Mesendoderm (in vitro differentiated cells): ENCODE results near the gene HID1.

Experiments used
- DNase-seq: peaks from one replicate; pipeline ENCODE4 v3.0.0; 2013
- H2AK5ac ChIP-seq: 2 replicates; pipeline ENCODE4 v1.6.1; 2013; ENCODE audit warnings: low read length, inconsistent platforms
- H2BK120ac ChIP-seq: 2 replicates; pipeline ENCODE4 v1.6.1; 2013; ENCODE audit warnings: low read depth, mild to moderate bottlenecking, low read length, moderate library complexity, mixed read lengths
- H2BK15ac ChIP-seq: replicated peaks from 2 replicates; pipeline ENCODE4 v1.6.1; 2013; ENCODE audit warnings: low read depth, mild to moderate bottlenecking, moderate library complexity
- H2BK5ac ChIP-seq: 2 replicates; pipeline ENCODE4 v1.6.1; 2013; ENCODE audit warnings: low read length, inconsistent platforms
- H3K18ac ChIP-seq: 2 replicates; pipeline ENCODE4 v1.6.1; 2013; ENCODE audit warnings: mild to moderate bottlenecking, low read length, mixed read lengths
- H3K23ac ChIP-seq: one replicate; pipeline ENCODE4 v1.6.1; 2013; ENCODE audit warnings: low read length
- H3K27ac ChIP-seq: 2 replicates; pipeline ENCODE4 v1.5.1; 2013; ENCODE audit warnings: low read depth, mild to moderate bottlenecking, inconsistent platforms, low read length, moderate library complexity
- H3K27me3 ChIP-seq: 2 replicates; pipeline ENCODE4 v1.6.1; 2013; ENCODE audit warnings: low read length, control low read depth, mild to moderate bottlenecking, inconsistent platforms; ENCODE audit not compliant: insufficient read depth, poor library complexity
- H3K36me3 ChIP-seq: 2 replicates; pipeline ENCODE4 v1.6.1; 2013; ENCODE audit warnings: low read length, inconsistent platforms; ENCODE audit not compliant: control insufficient read depth, insufficient read depth
- H3K4ac ChIP-seq: one replicate; pipeline ENCODE4 v1.6.1; 2013; ENCODE audit warnings: low read depth, mild to moderate bottlenecking, low read length, moderate library complexity
- H3K4me1 ChIP-seq: 2 replicates; pipeline ENCODE4 v1.6.1; 2013; ENCODE audit warnings: low read depth, low read length, inconsistent platforms; ENCODE audit not compliant: control insufficient read depth
- H3K4me2 ChIP-seq: 2 replicates; pipeline ENCODE4 v1.6.1; 2013; ENCODE audit warnings: low read length
- H3K4me3 ChIP-seq: 2 replicates; pipeline ENCODE4 v1.5.1; 2013; ENCODE audit warnings: mild to moderate bottlenecking, low read length
- H3K56ac ChIP-seq: one replicate; pipeline ENCODE4 v1.6.1; 2013; ENCODE audit warnings: low read length
- H3K79me1 ChIP-seq: 2 replicates; pipeline ENCODE4 v1.6.1; 2013; ENCODE audit warnings: low read length, inconsistent platforms
- H3K79me2 ChIP-seq: 2 replicates; pipeline ENCODE4 v1.6.1; 2013; ENCODE audit warnings: mild to moderate bottlenecking, low read length; ENCODE audit not compliant: control insufficient read depth, insufficient read depth
- H3K9ac ChIP-seq: 2 replicates; pipeline ENCODE4 v1.6.1; 2013; ENCODE audit warnings: low read length, inconsistent platforms
- H4K5ac ChIP-seq: one replicate; pipeline ENCODE4 v1.6.1; 2013; ENCODE audit warnings: low read length
- H4K8ac ChIP-seq: one replicate; pipeline ENCODE4 v1.6.1; 2013; ENCODE audit warnings: low read depth, mild to moderate bottlenecking, control low read depth, low read length, moderate library complexity
- WGBS: extraction: QIAGEN DNeasy Blood & Tissue Kit; methylation state at CpG from one replicate; pipeline ENCODE4 v1.1.7; 2013; ENCODE audit warnings: low lambda C conversion rate, missing lambda C conversion rate; ENCODE audit not compliant: insufficient coverage; ENCODE audit errors: extremely low coverage; 5-methylcytosine and 5-hydroxymethylcytosine counted together

Gene HID1

DNA sequence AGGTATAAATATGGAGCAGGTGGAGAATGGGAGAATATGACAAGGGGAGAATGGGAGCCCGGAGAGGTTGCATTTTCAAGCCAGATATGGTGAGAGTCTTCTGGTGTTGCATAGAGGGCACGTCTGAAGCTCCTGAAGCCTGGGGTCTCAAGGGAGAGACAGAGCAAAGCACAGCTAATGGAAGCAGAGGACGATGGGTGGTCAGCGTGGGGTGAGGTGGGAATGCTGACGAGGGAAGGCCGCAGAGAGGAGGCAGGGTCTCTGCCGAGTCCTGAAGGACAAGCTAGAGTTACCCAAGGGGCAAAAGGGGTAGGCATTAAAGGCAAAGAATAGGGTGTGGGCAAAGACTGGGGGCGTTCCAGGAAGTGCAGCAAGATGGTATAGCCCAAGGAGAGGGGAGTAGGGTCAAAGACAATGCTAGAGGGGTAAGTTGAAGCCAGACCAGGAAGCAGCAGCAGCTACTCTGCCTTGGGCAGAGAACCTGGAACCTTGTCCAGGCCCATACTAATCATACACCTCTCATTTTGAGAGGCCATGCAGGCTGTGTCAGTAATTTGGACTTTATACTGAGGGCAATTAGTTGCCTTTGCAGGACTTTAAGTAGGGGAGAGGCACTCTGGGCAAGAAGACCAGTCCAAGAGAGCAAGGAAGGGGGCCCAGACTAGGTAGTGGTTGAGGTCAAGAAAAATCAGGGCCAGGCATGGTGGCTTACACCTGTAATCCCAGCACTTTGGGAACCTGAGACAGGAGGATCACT, 34.2 kb downstream of the HID1 start:
- no CpG with 5 or more reads among the region's 8 CpGs for WGBS

DNA sequence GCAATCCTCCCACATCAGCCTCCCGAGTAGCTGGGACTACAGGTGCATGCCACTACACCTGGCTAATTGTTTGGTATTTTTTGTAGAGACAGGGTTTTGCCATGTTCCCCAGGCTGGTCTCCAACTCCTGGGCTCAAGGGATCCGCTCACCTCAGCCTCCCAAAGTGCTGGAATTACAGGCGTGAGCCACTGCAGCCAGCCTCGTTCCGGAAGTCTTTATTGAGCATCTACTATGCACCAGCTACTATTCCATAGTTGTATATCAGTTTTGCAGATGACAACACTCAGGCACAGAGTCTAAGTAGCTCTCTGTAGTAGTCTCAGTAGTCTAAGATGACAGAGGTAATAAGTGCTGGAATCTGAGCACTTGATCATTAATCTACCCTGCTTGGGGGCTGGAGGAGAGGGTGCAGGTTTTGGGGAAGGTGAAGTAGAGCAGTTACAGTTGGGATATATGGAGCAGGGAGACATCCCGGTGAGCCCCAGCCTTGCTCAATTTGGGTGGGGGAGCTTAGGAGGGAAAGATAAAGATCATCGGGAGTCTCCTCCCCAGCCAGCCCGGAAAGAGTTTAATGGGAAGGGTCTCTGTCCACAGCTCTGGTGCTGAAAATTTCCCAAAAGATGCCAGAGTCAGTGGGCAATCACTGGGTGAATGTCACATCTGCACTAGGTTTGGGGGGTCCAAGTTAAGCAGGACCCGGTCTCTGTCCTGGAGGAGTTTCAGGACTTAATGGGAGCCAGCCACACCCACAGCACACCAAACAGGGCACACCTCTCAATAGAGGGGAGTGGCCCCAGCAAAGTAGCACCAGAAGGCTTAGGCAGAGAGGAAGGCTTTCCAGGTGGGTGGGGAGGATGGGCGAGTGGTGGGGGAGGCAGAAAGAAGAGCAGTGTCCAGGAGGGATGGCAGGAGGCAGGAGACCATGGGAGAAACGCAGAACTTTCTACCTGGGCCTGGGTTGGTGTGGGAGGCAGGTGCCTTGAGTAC, 35.2 kb downstream of the HID1 start:
- Histone ChIP-seq H3K4me1 (no peaks in the 10 kb centered on the region), H3K36me3 (no peaks in the 10 kb centered on the region), H3K56ac (no peak overlapping the region), H3K4me2 (no peak overlapping the region), H3K23ac (no peak overlapping the region), H3K79me2 (no peaks in the 10 kb centered on the region), H3K4me3 (no peak overlapping the region), H2BK15ac (no peak overlapping the region), H3K79me1 (no peaks in the 10 kb centered on the region), H4K5ac (no peak overlapping the region), H2BK120ac (no peak overlapping the region), H3K27ac (no peak overlapping the region), H3K27me3 (peaks cover 25% of the 10 kb centered on the region), H2AK5ac (no peak overlapping the region), H3K9ac (no peak overlapping the region), H3K4ac (no peak overlapping the region), H3K18ac (no peak overlapping the region), H2BK5ac (no peak overlapping the region), H4K8ac (no peak overlapping the region)
- no peak for DNase-seq
- WGBS: no CpG with 5 or more reads among the region's 11 CpGs

More for the DNA sequence above, 34.2 kb downstream of the HID1 start:
- Histone ChIP-seq H3K9ac (no peak overlapping the region), H2BK15ac (no peak overlapping the region), H3K4me2 (no peak overlapping the region), H3K4me1 (no peaks in the 10 kb centered on the region), H2BK5ac (no peak overlapping the region), H3K79me2 (no peaks in the 10 kb centered on the region), H3K79me1 (no peaks in the 10 kb centered on the region), H2BK120ac (no peak overlapping the region), H3K27me3 (peaks cover 24% of the 10 kb centered on the region), H4K5ac (no peak overlapping the region), H3K18ac (no peak overlapping the region), H3K23ac (no peak overlapping the region), H3K4me3 (no peak overlapping the region), H3K36me3 (no peaks in the 10 kb centered on the region), H3K56ac (no peak overlapping the region), H3K27ac (no peak overlapping the region), H2AK5ac (no peak overlapping the region), H4K8ac (no peak overlapping the region), H3K4ac (no peak overlapping the region)
- no peak for DNase-seq

DNA sequence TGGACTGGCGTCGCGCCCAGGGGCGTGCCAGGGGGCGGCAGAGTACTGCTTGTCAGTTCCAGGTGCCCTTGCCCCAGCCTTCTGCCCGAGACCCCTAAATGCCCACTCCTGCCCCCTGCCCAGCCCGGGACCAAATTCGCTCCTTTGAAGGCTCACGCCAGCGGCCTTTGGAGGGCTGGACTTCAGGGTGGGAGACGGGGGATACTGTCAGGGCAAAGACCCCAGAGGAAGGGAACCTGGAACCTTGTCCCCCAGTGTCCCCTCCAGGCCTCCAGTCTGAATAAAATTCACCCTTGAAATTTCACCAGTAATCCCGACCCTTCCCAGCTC, 36.1 kb downstream of the HID1 start:
- Histone ChIP-seq H2BK5ac (no peak overlapping the region), H3K36me3 (no peaks in the 10 kb centered on the region), H3K18ac (no peak overlapping the region), H3K27ac (no peak overlapping the region), H2BK120ac (no peak overlapping the region), H2AK5ac (no peak overlapping the region), H3K56ac (no peak overlapping the region), H3K4me1 (no peaks in the 10 kb centered on the region), H3K27me3 (peaks cover 25% of the 10 kb centered on the region), H3K23ac (no peak overlapping the region), H2BK15ac (no peak overlapping the region), H3K79me2 (no peaks in the 10 kb centered on the region), H3K4me3 (no peak overlapping the region), H3K79me1 (no peaks in the 10 kb centered on the region), H3K9ac (no peak overlapping the region), H4K8ac (no peak overlapping the region), H4K5ac (no peak overlapping the region), H3K4me2 (no peak overlapping the region), H3K4ac (no peak overlapping the region)
- no CpG with 5 or more reads among the region's 12 CpGs for WGBS
- no peak for DNase-seq

DNA sequence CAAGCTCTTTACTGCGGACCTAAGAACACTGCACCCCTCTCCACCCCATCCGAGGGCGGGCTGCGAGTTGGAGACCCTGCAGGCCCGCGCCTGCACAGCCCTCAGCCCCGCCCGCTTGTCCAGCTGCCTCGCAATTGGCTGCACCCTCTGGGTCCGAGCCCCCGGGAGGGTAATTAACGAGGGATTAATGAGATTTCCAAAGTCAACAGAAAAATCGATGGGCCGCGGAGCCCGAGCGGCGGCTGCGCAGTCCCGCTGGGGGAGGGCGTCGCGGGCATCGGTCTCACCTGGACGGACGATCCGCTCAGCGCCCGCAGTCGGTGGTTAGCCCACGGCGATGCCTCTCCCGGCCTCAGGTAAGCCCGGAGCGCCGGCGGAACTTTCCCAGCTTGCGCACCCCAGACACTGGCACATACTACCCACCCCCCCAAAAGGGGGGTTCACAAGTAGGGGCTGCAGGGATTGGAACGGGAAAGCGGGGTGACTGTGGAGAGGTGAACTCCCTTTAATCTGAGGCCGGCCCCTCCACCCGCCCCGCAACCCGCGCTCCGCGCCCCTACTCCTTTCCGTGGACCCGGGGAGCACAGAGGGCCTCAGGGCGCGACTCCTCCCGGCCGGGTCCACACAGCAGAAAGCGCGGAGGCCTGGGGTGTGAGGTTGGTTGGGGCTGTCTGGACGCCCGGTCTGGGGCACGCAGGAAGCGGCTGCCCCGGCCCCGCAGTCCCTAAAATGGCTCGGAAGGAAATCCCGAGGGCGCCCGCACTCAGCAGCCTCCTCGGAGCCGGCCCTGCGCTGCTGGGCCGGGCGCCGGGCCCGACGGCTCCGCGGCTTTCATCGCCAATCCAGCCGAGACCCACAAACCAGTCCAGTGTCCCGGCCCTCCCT, 36.7 kb downstream of the HID1 start, which contains the start of gene OTOP3:
Gene OTOP3 (plus strand): TSS at position 314 of the 885 bp plus-strand sequence. CDS start 24 bp downstream, at position 338.
- no peak for DNase-seq
- no peak within 1 kb of the TSS for H2BK5ac ChIP-seq
- no peaks in the 10 kb centered on the region for H3K79me2 ChIP-seq
- H2AK5ac ChIP-seq: no peak within 1 kb of the TSS
- WGBS: no CpG with 5 or more reads among the region's 78 CpGs
- H3K36me3 ChIP-seq: no peaks in the 10 kb centered on the region
- no peaks in the 10 kb centered on the region for H3K4me1 ChIP-seq
- no peaks in the 10 kb centered on the region for H3K79me1 ChIP-seq
- no peak within 1 kb of the TSS for H2BK120ac ChIP-seq
- no peak within 1 kb of the TSS for H4K5ac ChIP-seq
- no peak within 1 kb of the TSS for H3K18ac ChIP-seq
- H3K27ac ChIP-seq: no peak within 1 kb of the TSS
- no peak within 1 kb of the TSS for H3K23ac ChIP-seq
- H3K4me3 ChIP-seq: no peak within 1 kb of the TSS
- H3K9ac ChIP-seq: no peak within 1 kb of the TSS
- no peak within 1 kb of the TSS for H4K8ac ChIP-seq
- H2BK15ac ChIP-seq: no peak within 1 kb of the TSS
- H3K27me3 ChIP-seq: peaks cover 25% of the 10 kb centered on the region
- no peak within 1 kb of the TSS for H3K56ac ChIP-seq
- no peak within 1 kb of the TSS for H3K4me2 ChIP-seq
- H3K4ac ChIP-seq: no peak within 1 kb of the TSS

DNA sequence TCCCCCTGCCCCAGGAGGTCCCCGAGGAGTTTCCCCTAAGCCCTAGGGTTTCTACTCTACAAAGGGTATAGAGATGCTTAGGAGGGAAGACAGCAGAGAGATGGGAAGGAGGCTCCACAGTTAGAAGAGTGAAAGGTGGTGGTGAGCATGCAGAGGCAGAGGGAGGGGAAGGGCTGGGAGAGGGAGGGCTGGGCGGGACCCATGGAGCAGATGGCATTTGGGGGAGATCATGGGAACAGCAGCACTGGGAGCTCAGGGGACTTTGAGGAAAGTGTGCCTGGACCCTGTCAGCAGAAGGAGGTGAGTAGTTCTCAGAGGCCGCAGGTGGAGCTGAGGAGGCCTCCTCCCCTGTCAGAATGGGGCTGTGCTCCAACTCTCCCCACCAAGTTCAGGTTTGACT, 37.5 kb downstream of the HID1 start:
- Histone ChIP-seq H3K4ac (no peak overlapping the region), H3K18ac (no peak overlapping the region), H3K23ac (no peak overlapping the region), H2BK15ac (no peak overlapping the region), H2AK5ac (no peak overlapping the region), H3K79me1 (no peaks in the 10 kb centered on the region), H2BK120ac (no peak overlapping the region), H4K5ac (no peak overlapping the region), H3K4me3 (no peak overlapping the region), H3K9ac (no peak overlapping the region), H3K27ac (no peak overlapping the region), H3K56ac (no peak overlapping the region), H3K4me2 (no peak overlapping the region), H2BK5ac (no peak overlapping the region), H4K8ac (no peak overlapping the region), H3K36me3 (no peaks in the 10 kb centered on the region), H3K27me3 (peaks cover 25% of the 10 kb centered on the region), H3K4me1 (no peaks in the 10 kb centered on the region), H3K79me2 (no peaks in the 10 kb centered on the region)
- DNase-seq: no peak
- no CpG with 5 or more reads among the region's 3 CpGs for WGBS
